Spleen (tissue), 7 donors: ENCODE measurements around the gene TMEM120B.

Source experiments
- CTCF ChIP-seq, 11 experiments: fragments of 200-600 bp in 7 of 11; fragments of 450-650 bp in 4 of 11; sonication (generic) in 4 of 11; IDR thresholded peaks in 8 of 11; conservative IDR thresholded peaks in 3 of 11; 1 replicate in 7 of 11; 2 replicates in 4 of 11; pipeline versions ENCODE4 v1.4.0 to v1.8.0; 2016 to 2021; ENCODE audit warnings: antibody characterized with exemption in 11 of 11, inconsistent platforms in 4 of 11, mild to moderate bottlenecking in 1 of 11
- POLR2AphosphoS5 ChIP-seq, 3 donors: sonication (generic); formaldehyde crosslinking; IDR thresholded peaks; one replicate each; pipeline ENCODE4 v1.5.1; 2017; ENCODE audit warnings: antibody characterized with exemption in 3 of 3
- donor health status: DM: no; HTN: no; CAD: no; lungs with moderate emphysema.
- donor health status: DM: no; HTN: no; CAD: no.
- donor health status: DM: no; HTN: no; CAD: no.

GRCh38 chr12:121748571-121749265 lies 36.2 kb downstream of the TMEM120B start:
- no peak for TF ChIP-seq CTCF (IDR thresholded peaks at IDR 0.05 in 8 of 11, conservative IDR thresholded peaks at IDR 0.05 in 3 of 11)
- peak in 2 of 3 donors; percentile 59 to 70 for TF ChIP-seq POLR2AphosphoS5 (IDR thresholded peaks at IDR 0.05)
